Measurements from ENCODE around the gene TOMM20.
A peak's percentile ranks its signal among the peaks of the same experiment; 100 is the strongest.
"Not testable (repeated sequence)": the region's sequence is repeated elsewhere in the genome, so short reads cannot be mapped to it uniquely, and the experiment has no call there.

TOMM20 gene

DNA sequence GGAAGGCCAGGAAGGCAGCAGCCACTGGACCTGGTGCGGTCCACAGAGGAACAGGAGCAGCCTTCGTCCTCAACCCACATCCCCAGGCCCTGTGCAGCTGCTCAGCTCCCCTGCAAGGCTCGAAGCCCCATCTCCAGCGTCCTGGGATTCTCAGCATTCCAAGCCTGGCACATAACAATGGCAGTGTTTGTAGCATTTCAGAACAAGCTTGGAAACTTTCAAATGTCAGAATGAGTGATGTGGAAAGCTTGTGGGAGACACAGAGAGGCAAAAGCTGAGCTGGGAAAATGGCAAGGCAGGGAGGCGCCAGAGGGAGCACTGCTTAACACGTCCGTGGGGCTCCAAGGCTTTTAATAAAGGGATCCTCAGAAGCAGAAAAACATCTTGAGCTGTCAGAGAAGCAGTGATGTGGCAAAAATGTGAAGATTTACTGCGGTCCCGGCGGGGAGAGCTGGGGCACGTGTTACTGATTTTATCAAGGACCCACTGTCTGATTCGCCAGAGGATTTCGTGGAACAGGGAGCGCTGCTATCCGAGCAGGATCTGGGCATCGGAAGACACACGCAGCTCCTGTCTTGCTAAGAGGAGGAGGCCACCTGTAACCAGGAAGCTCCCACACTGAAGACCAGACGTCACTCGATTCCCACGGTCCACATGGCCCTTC, 38.1 kb downstream of the TOMM20 start:
- no peak overlapping the region for H3K27ac ChIP-seq (ENCODE audit: poor library complexity, severe bottlenecking)
- TF ChIP-seq, protein P1, sequence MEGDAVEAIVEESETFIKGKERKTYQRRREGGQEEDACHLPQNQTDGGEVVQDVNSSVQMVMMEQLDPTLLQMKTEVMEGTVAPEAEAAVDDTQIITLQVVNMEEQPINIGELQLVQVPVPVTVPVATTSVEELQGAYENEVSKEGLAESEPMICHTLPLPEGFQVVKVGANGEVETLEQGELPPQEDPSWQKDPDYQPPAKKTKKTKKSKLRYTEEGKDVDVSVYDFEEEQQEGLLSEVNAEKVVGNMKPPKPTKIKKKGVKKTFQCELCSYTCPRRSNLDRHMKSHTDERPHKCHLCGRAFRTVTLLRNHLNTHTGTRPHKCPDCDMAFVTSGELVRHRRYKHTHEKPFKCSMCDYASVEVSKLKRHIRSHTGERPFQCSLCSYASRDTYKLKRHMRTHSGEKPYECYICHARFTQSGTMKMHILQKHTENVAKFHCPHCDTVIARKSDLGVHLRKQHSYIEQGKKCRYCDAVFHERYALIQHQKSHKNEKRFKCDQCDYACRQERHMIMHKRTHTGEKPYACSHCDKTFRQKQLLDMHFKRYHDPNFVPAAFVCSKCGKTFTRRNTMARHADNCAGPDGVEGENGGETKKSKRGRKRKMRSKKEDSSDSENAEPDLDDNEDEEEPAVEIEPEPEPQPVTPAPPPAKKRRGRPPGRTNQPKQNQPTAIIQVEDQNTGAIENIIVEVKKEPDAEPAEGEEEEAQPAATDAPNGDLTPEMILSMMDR (IDR thresholded peaks at IDR 0.05; ENCODE audit: poor library complexity, severe bottlenecking): no peak
- no peak for ATAC-seq (ENCODE audit: low read depth)

DNA sequence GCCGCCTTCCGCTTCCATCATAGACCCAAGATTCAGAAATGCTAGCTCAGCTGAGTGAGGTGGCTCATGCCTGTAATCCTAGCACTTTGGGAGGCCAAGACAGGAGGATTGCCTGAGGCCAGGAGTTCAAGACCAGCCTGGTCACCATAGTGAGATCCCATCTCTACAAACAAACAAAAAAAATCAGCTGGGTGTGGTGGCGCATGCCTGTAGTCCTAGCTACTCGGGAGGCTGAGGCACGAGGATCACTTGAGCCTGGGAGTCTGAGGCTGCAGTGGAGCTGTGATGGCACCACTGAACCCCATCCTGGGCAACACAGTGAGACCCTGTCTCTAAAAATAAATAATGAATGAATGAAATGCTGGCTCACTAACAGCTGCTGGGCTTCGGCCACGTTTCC, 39.7 kb downstream of the TOMM20 start:
- Histone ChIP-seq H3K27ac (ENCODE audit: poor library complexity, severe bottlenecking) (no peak overlapping the region), H3K9me3 (ENCODE audit: severe bottlenecking) (no peaks in the 10 kb centered on the region), H3K4me1 (ENCODE audit: insufficient read depth, poor library complexity, severe bottlenecking) (peaks cover 5% of the 10 kb centered on the region), H3K36me3 (ENCODE audit: low read depth) (no peaks in the 10 kb centered on the region), H3K4me3 (ENCODE audit: severe bottlenecking) (no peak overlapping the region), H3K27me3 (ENCODE audit: insufficient read depth, poor library complexity, severe bottlenecking) (no peaks in the 10 kb centered on the region)
- TF ChIP-seq, protein P1 (IDR thresholded peaks at IDR 0.05; ENCODE audit: poor library complexity, severe bottlenecking): no peak
- DNase-seq (ENCODE audit: low spot score) (no peak), ATAC-seq (ENCODE audit: low read depth) (no peak)

More for the DNA sequence above, 38.1 kb downstream of the TOMM20 start:
- DNase-seq (ENCODE audit: low spot score): no peak
- Histone ChIP-seq H3K4me3 (ENCODE audit: severe bottlenecking) (no peak overlapping the region), H3K4me1 (ENCODE audit: insufficient read depth, poor library complexity, severe bottlenecking) (no peaks in the 10 kb centered on the region), H3K9me3 (ENCODE audit: severe bottlenecking) (no peaks in the 10 kb centered on the region), H3K36me3 (ENCODE audit: low read depth) (no peaks in the 10 kb centered on the region), H3K27me3 (ENCODE audit: insufficient read depth, poor library complexity, severe bottlenecking) (no peaks in the 10 kb centered on the region)

DNA sequence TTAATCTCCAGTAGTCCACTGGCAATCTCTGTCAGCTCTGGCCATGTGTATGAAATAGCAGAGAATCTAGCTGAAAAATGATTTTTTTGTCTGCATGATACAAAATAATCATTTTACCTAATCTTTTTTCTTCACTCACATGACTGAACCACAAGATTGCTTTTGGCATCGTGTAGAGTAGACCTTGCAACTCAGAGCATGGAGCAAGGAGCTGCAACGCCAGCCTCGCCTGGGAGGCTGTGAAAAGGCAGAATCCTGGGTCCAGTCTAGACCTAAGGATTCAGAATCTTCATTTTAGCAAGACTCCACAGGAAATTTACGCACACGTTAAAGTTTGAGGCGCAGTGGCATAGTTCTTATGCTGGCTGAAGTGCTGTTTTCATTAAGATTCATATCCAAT, 40.2 kb downstream of the TOMM20 start:
- no peak for ATAC-seq (ENCODE audit: low read depth)
- TF ChIP-seq, protein P1 (IDR thresholded peaks at IDR 0.05; ENCODE audit: poor library complexity, severe bottlenecking): no peak
- Histone ChIP-seq H3K36me3 (ENCODE audit: low read depth) (no peaks in the 10 kb centered on the region), H3K4me1 (ENCODE audit: insufficient read depth, poor library complexity, severe bottlenecking) (peaks cover 8% of the 10 kb centered on the region), H3K27ac (ENCODE audit: poor library complexity, severe bottlenecking) (no peak overlapping the region), H3K27me3 (ENCODE audit: insufficient read depth, poor library complexity, severe bottlenecking) (no peaks in the 10 kb centered on the region), H3K9me3 (ENCODE audit: severe bottlenecking) (no peaks in the 10 kb centered on the region), H3K4me3 (ENCODE audit: severe bottlenecking) (no peak overlapping the region)
- no peak for DNase-seq (ENCODE audit: low spot score)

DNA sequence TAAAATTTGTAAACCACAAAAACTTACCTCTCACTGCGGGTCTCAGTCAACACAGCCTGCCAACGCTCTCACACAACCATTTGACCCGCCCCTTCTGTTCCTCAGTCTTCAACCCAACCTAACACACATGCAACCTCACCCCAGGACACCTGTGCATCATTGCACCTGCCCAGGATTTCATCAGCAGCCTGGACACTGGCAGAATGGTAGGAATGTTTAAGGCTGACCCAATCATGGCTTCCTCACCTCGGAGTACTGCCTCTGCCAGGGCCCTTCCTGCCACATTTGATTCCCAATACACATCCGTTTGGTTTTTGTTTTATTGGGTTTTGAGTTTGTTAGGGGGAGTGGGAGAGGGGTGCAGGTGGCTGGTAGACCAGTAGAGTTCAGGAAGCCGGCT, 40.7 kb downstream of the TOMM20 start:
- no peak for DNase-seq (ENCODE audit: low spot score)
- no peaks in the 10 kb centered on the region for H3K27me3 ChIP-seq (ENCODE audit: insufficient read depth, poor library complexity, severe bottlenecking)
- TF ChIP-seq, protein P1 (IDR thresholded peaks at IDR 0.05; ENCODE audit: poor library complexity, severe bottlenecking): no peak

DNA sequence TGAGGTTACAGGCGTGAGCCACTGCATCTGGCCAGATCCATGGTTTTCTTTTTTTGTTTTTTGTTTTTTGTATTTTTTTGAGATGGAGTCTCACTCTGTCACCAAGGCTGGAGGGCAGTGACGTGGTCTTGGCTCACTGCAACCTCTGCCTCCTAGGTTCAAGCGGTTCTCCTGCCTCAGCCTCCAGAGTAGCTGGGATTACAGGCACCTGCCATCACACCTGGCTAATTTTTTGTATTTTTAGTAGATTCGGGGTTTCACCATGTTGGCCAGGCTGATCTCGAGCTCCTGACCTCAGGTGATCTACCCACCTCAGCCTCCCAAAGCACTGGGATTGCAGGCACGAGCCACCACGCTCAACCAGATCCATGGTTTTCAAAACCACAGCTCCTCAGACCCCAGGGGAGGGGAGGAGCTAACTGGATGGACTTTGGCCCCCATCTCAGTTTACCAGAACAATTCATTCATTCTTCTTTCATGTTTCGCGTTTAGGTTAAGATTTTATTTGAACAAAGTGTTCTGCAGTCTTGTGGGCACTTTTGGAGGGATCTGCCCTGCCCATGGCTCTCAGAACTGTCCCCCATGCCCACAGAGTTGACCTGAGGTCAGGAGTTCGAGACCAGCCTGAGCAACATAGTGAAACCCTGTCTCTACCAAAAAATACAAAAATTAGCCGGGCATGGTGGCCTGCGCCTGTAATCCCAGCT, 43.1 kb downstream of the TOMM20 start:
- not testable (repeated sequence) for H3K27me3 ChIP-seq (ENCODE audit: insufficient read depth, poor library complexity, severe bottlenecking); H3K36me3 ChIP-seq (ENCODE audit: low read depth); H3K9me3 ChIP-seq (ENCODE audit: severe bottlenecking); H3K27ac ChIP-seq (ENCODE audit: poor library complexity, severe bottlenecking); DNase-seq (ENCODE audit: low spot score); H3K4me3 ChIP-seq (ENCODE audit: severe bottlenecking); ATAC-seq (ENCODE audit: low read depth)
- H3K4me1 ChIP-seq (ENCODE audit: insufficient read depth, poor library complexity, severe bottlenecking): peaks cover 12% of the 10 kb centered on the region

More for the DNA sequence above, 40.7 kb downstream of the TOMM20 start:
- Histone ChIP-seq H3K36me3 (ENCODE audit: low read depth) (no peaks in the 10 kb centered on the region), H3K4me3 (ENCODE audit: severe bottlenecking) (no peak overlapping the region), H3K4me1 (ENCODE audit: insufficient read depth, poor library complexity, severe bottlenecking) (peaks cover 12% of the 10 kb centered on the region), H3K27ac (ENCODE audit: poor library complexity, severe bottlenecking) (no peak overlapping the region), H3K9me3 (ENCODE audit: severe bottlenecking) (no peaks in the 10 kb centered on the region)
- no peak for ATAC-seq (ENCODE audit: low read depth)

DNA sequence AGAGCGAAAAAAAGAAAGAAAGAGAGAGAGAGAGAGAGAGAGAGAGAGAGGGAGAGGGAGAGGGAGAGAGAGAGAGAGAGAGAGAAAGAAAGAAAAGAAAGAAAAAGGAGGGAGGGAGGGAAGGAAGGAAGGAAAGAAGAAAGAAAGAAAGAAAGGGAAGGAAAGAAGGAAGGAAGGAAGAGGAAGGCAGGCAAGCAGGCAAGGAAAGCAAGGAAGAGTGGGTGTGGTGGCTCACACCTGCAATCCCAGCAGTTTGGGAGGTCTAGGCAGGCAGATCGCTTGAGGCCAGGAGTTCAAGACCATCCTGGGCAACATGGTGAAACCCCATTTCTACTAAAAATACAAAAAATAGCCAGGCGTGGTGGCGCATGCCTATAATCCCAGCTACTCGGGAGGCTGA, 47.8 kb downstream of the TOMM20 start:
- not testable (repeated sequence) for DNase-seq (ENCODE audit: low spot score)

DNA sequence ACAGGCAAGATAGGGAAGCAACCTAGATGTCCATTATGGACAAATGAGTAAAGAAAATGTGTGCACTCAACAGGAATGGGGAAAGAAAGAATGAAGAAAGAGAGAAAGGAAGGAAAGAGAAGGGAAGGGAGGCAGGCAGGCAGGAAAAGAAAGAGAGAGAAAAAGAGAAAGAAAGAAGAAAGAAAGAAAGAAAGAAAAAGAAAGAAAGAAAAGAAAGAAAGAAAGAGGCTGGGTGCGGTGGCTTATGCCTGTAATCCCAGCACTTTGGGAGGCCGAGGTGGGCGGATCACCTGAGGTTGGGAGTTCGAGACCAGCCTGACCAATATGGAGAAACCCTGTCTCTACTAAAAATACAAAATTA, 48.4 kb downstream of the TOMM20 start:
- not testable (repeated sequence) for H3K9me3 ChIP-seq (ENCODE audit: severe bottlenecking); H3K4me3 ChIP-seq (ENCODE audit: severe bottlenecking); H3K36me3 ChIP-seq (ENCODE audit: low read depth); H3K27me3 ChIP-seq (ENCODE audit: insufficient read depth, poor library complexity, severe bottlenecking); DNase-seq (ENCODE audit: low spot score); ATAC-seq (ENCODE audit: low read depth)
- Histone ChIP-seq H3K27ac (ENCODE audit: poor library complexity, severe bottlenecking) (peak overlapping the region; percentile 65), H3K4me1 (ENCODE audit: insufficient read depth, poor library complexity, severe bottlenecking) (peaks cover 39% of the 10 kb centered on the region)

More for the DNA sequence above, 47.8 kb downstream of the TOMM20 start:
- peaks cover 34% of the 10 kb centered on the region for H3K4me1 ChIP-seq (ENCODE audit: insufficient read depth, poor library complexity, severe bottlenecking)
- H3K4me3 ChIP-seq (ENCODE audit: severe bottlenecking); H3K27me3 ChIP-seq (ENCODE audit: insufficient read depth, poor library complexity, severe bottlenecking); ATAC-seq (ENCODE audit: low read depth); H3K9me3 ChIP-seq (ENCODE audit: severe bottlenecking); H3K36me3 ChIP-seq (ENCODE audit: low read depth); H3K27ac ChIP-seq (ENCODE audit: poor library complexity, severe bottlenecking): not testable (repeated sequence)

Data from RWPE2 (cell line).